GM18526 (cell line): ENCODE results near the gene CTNND2.

Experiments
- POLR2A ChIP-seq: IDR thresholded peaks from 3 replicates; pipeline ENCODE4 v1.6.1; 2011; ENCODE audit not compliant: insufficient read length; ENCODE audit errors: extremely low read depth

CTNND2 gene

GRCh38 chr5:11252523-11252922, 651.7 kb downstream of the CTNND2 start:
- no peak for TF ChIP-seq POLR2A

- no peak for TF ChIP-seq POLR2A
Measured at GRCh38 chr5:11252075-11252474, 652.2 kb downstream of the CTNND2 start.

- no peak for TF ChIP-seq POLR2A
Measured at GRCh38 chr5:11251247-11251646, 653.0 kb downstream of the CTNND2 start.

GRCh38 chr5:11248966-11249365, 655.3 kb downstream of the CTNND2 start:
- no peak for TF ChIP-seq POLR2A

GRCh38 chr5:11247224-11247623, 657.0 kb downstream of the CTNND2 start:
- TF ChIP-seq POLR2A, result no peak

- TF ChIP-seq POLR2A, result no peak
Measured at GRCh38 chr5:11240293-11241190, 663.7 kb downstream of the CTNND2 start.

GRCh38 chr5:11239261-11240015, 664.8 kb downstream of the CTNND2 start:
- TF ChIP-seq POLR2A, result no peak

- no peak for TF ChIP-seq POLR2A
Measured at GRCh38 chr5:11234501-11234911, 669.7 kb downstream of the CTNND2 start.

GRCh38 chr5:11230890-11231289, 673.4 kb downstream of the CTNND2 start:
- TF ChIP-seq POLR2A, result no peak

GRCh38 chr5:11227064-11227463, 677.2 kb downstream of the CTNND2 start:
- TF ChIP-seq POLR2A, result no peak

GRCh38 chr5:11224436-11225187, 679.6 kb downstream of the CTNND2 start:
- TF ChIP-seq POLR2A, result no peak

- no peak for TF ChIP-seq POLR2A
Measured at GRCh38 chr5:11222169-11222568, 682.1 kb downstream of the CTNND2 start.

GRCh38 chr5:11214864-11215644, 689.2 kb downstream of the CTNND2 start:
- no peak for TF ChIP-seq POLR2A

- no peak for TF ChIP-seq POLR2A
Measured at GRCh38 chr5:11212706-11213105, 691.5 kb downstream of the CTNND2 start.

GRCh38 chr5:11197726-11198125, 706.5 kb downstream of the CTNND2 start:
- TF ChIP-seq POLR2A, result no peak
